A549 (cell line): ENCODE data around the gene CARD9. TPM values are rescaled to one million over a fixed set of nuclear protein-coding genes. Genes with fewer than 3 reads are reported as not detected.

Experiments
- ATAC-seq, 2 experiments: fragments of 200-7000 bp in 1 of 2; fragments of >200 bp in 1 of 2; cut with Nextera tagmentation in 1 of 2; cut with Tn5 transposase in 1 of 2; 3 replicates each; pipeline versions ENCODE4 v1.8.0 to v1.9.1; 2018 to 2020; ENCODE audit warnings: mild to moderate bottlenecking in 1 of 2, moderate library complexity in 1 of 2
- CTCF ChIA-PET: fragments of 300-600 bp; sonication (Branson Sonifier 250); formaldehyde crosslinking; extraction: SDS; loops from one replicate; lab custom pipeline; 2021; ENCODE audit warnings: antibody characterized with exemption, inconsistent platforms; lab: Yijun Ruan, JAX
- POLR2A ChIA-PET: fragments of 350-600 bp; formaldehyde crosslinking; extraction: SDS; loops from one replicate; lab custom pipeline; 2021; ENCODE audit warnings: antibody characterized with exemption, inconsistent platforms; lab: Yijun Ruan, JAX
- DNase-seq, 2 experiments: peaks; one replicate each; pipeline versions ENCODE4 v3.0.0 to v3.0.0-alpha.2; 2011 to 2016; ENCODE audit warnings: low read depth in 1 of 2, low spot score in 1 of 2
- FAIRE-seq: peaks from 2 replicates; lab custom pipeline; 2011; peaks lifted over from hg19 to GRCh38; lab: Jason Lieb, UNC
- H3K27ac ChIP-seq, 2 experiments: fragments of >200 bp; sonication (Bioruptor Twin); formaldehyde crosslinking; 3 replicates each; pipeline ENCODE4 v1.5.1; 2016 to 2017
- H3K4me1 ChIP-seq: fragments of >200 bp; sonication (Bioruptor Twin); formaldehyde crosslinking; 3 replicates; pipeline ENCODE4 v1.6.1; 2016
- H3K4me2 ChIP-seq: fragments of >200 bp; sonication (Bioruptor Twin); formaldehyde crosslinking; 3 replicates; pipeline ENCODE4 v1.6.1; 2016
- H3K4me3 ChIP-seq: fragments of >200 bp; sonication (Bioruptor Twin); formaldehyde crosslinking; 3 replicates; pipeline ENCODE4 v1.5.1; 2016
- H3K9me3 ChIP-seq: fragments of >200 bp; sonication (Bioruptor Twin); formaldehyde crosslinking; 3 replicates; pipeline ENCODE4 v1.6.1; 2016
- BHLHE40 ChIP-seq: IDR thresholded peaks from 2 replicates; pipeline ENCODE4 v1.6.1; 2012; ENCODE audit warnings: low read depth, low read length, inconsistent platforms
- CBX2 ChIP-seq: fragments of 200-600 bp; sonication (generic); IDR thresholded peaks from 2 replicates; pipeline ENCODE4 v1.6.1; 2016; ENCODE audit warnings: low read depth, mild to moderate bottlenecking, borderline replicate concordance
- CHD2 ChIP-seq: fragments of 150-350 bp; IDR thresholded peaks from 2 replicates; pipeline ENCODE4 v1.6.1; 2014; ENCODE audit warnings: low read length; ENCODE audit not compliant: partially characterized antibody
- EHF ChIP-seq: fragments of 250-450 bp; sonication (Bioruptor Pico); IDR thresholded peaks from 2 replicates; pipeline ENCODE4 v1.5.0; 2020; ENCODE audit warnings: mild to moderate bottlenecking
- EP300 ChIP-seq, 2 experiments: fragments of >200 bp; sonication (Bioruptor Twin); formaldehyde crosslinking; IDR thresholded peaks; 2 replicates in 1 of 2; 3 replicates in 1 of 2; pipeline ENCODE4 v1.6.1; 2016 to 2017
- FOSB ChIP-seq: fragments of 250-450 bp; sonication (Bioruptor Pico); IDR thresholded peaks from 2 replicates; pipeline ENCODE4 v1.5.0; 2020; ENCODE audit warnings: mild to moderate bottlenecking, moderate library complexity
- FOSL2 ChIP-seq, 2 experiments: fragments of 450-650 bp in 1 of 2; fragments of >200 bp in 1 of 2; sonication (Bioruptor Twin) in 1 of 2; formaldehyde crosslinking; IDR thresholded peaks; 2 replicates each; pipeline versions ENCODE4 v1.5.0 to v1.6.1; 2016 to 2020; ENCODE audit warnings: mild to moderate bottlenecking in 1 of 2, moderate library complexity in 1 of 2
- HOXB13 ChIP-seq: fragments of 250-450 bp; sonication (Bioruptor Pico); IDR thresholded peaks from 2 replicates; pipeline ENCODE4 v1.5.0; 2020; ENCODE audit warnings: low read depth, mild to moderate bottlenecking, moderate library complexity
- KDM1A ChIP-seq: fragments of 200-600 bp; sonication (generic); IDR thresholded peaks from 2 replicates; pipeline ENCODE4 v1.6.1; 2016; ENCODE audit warnings: low read depth, mild to moderate bottlenecking
- MAFK ChIP-seq: fragments of 450-650 bp; IDR thresholded peaks from 2 replicates; pipeline ENCODE4 v1.6.1; 2014; ENCODE audit not compliant: partially characterized antibody
- NFE2L2 ChIP-seq: fragments of 150-350 bp; conservative IDR thresholded peaks from 2 replicates; pipeline ENCODE4 v1.6.1; 2014; ENCODE audit warnings: low read length
- NPAS2 ChIP-seq: fragments of 250-450 bp; sonication (Bioruptor Pico); IDR thresholded peaks from 2 replicates; pipeline ENCODE4 v1.8.0; 2022; ENCODE audit warnings: mild to moderate bottlenecking, moderate library complexity, borderline replicate concordance
- RCOR1 ChIP-seq: fragments of 150-350 bp; IDR thresholded peaks from 2 replicates; pipeline ENCODE4 v1.6.1; 2014; ENCODE audit warnings: antibody characterized with exemption, low read length, low read depth
- RFX5 ChIP-seq: fragments of 450-650 bp; IDR thresholded peaks from 2 replicates; pipeline ENCODE4 v1.7.1; 2014; ENCODE audit warnings: antibody characterized with exemption, mild to moderate bottlenecking, moderate library complexity
- SMC3 ChIP-seq: fragments of >200 bp; sonication (Bioruptor Twin); formaldehyde crosslinking; IDR thresholded peaks from 3 replicates; pipeline ENCODE4 v1.6.1; 2018; ENCODE audit warnings: inconsistent platforms
- TFCP2L1 ChIP-seq: fragments of 250-450 bp; sonication (Bioruptor Pico); IDR thresholded peaks from 2 replicates; pipeline ENCODE4 v1.5.0; 2021; ENCODE audit warnings: mild to moderate bottlenecking
- TP53 ChIP-seq: fragments of 250-450 bp; sonication (Bioruptor Pico); IDR thresholded peaks from 2 replicates; pipeline ENCODE4 v1.5.0; 2021; ENCODE audit warnings: mild to moderate bottlenecking, moderate library complexity
- ZC3H11A ChIP-seq: fragments of 450-650 bp; IDR thresholded peaks from 2 replicates; pipeline ENCODE4 v1.6.1; 2014; ENCODE audit warnings: antibody characterized with exemption, mild to moderate bottlenecking
- ZFP36 ChIP-seq: fragments of 450-650 bp; IDR thresholded peaks from 2 replicates; pipeline ENCODE4 v1.6.1; 2014; ENCODE audit warnings: borderline replicate concordance; ENCODE audit not compliant: partially characterized antibody
- ZNF302 ChIP-seq: fragments of 250-450 bp; sonication (Bioruptor Pico); IDR thresholded peaks from 2 replicates; pipeline ENCODE4 v1.9.0; 2021; ENCODE audit warnings: inconsistent platforms, mild to moderate bottlenecking, moderate library complexity
- ZSCAN20 ChIP-seq: fragments of 250-450 bp; sonication (Bioruptor Pico); IDR thresholded peaks from 2 replicates; pipeline ENCODE4 v1.8.0; 2022; ENCODE audit warnings: mild to moderate bottlenecking, moderate library complexity
- WGBS: methylation state at CpG from one replicate; pipeline ENCODE4 v1.1.6; 2017; ENCODE audit errors: missing lambda C conversion rate; 5-methylcytosine and 5-hydroxymethylcytosine counted together
- polyA plus RNA-seq, 4 experiments: library from polyadenylated mRNA; depleted of rRNA in 3 of 4; stranded (reverse); fragments of >200 nt; fragmentation: RNase III in 1 of 4; extraction: RNeasy Plus Mini Kit Qiagen cat#74134 plus additional on column Dnase treatment in 1 of 4; gene quantifications; 2 replicates in 3 of 4; 3 replicates in 1 of 4; pipeline ENCODE4 v1.2.3, GENCODE V29; 2011 to 2017
- TF ChIP-seq, protein P1 (sequence below): fragments of >200 bp; sonication (Bioruptor Twin); formaldehyde crosslinking; IDR thresholded peaks from 3 replicates; pipeline ENCODE4 v1.5.1; 2016
- TF ChIP-seq, protein P2 (sequence below): fragments of >200 bp; sonication (Bioruptor Twin); formaldehyde crosslinking; IDR thresholded peaks from 3 replicates; pipeline ENCODE4 v1.6.1; 2016
- TF ChIP-seq, protein P3 (sequence below): IDR thresholded peaks from 2 replicates; pipeline ENCODE4 v1.6.1; 2012; ENCODE audit warnings: low read depth, borderline replicate concordance
- TF ChIP-seq, protein P4 (sequence below): IDR thresholded peaks from 2 replicates; pipeline ENCODE4 v1.6.1; 2012
- TF ChIP-seq, protein P5 (sequence below): fragments of 250-450 bp; sonication (Bioruptor Pico); IDR thresholded peaks from 2 replicates; pipeline ENCODE4 v1.5.0; 2021; ENCODE audit warnings: mild to moderate bottlenecking, moderate library complexity, borderline replicate concordance
- TF ChIP-seq, protein P6 (sequence below): fragments of >200 bp; sonication (Bioruptor Twin); formaldehyde crosslinking; IDR thresholded peaks from 2 replicates; pipeline ENCODE4 v1.6.1; 2016
- TF ChIP-seq, protein P7 (sequence below): IDR thresholded peaks from 2 replicates; pipeline ENCODE4 v1.6.1; 2012

Gene CARD9
- polyA plus RNA-seq, 2 of the 4 experiments (the other 2 are of a cell fraction): 0.21 to 0.94 TPM

DNA sequence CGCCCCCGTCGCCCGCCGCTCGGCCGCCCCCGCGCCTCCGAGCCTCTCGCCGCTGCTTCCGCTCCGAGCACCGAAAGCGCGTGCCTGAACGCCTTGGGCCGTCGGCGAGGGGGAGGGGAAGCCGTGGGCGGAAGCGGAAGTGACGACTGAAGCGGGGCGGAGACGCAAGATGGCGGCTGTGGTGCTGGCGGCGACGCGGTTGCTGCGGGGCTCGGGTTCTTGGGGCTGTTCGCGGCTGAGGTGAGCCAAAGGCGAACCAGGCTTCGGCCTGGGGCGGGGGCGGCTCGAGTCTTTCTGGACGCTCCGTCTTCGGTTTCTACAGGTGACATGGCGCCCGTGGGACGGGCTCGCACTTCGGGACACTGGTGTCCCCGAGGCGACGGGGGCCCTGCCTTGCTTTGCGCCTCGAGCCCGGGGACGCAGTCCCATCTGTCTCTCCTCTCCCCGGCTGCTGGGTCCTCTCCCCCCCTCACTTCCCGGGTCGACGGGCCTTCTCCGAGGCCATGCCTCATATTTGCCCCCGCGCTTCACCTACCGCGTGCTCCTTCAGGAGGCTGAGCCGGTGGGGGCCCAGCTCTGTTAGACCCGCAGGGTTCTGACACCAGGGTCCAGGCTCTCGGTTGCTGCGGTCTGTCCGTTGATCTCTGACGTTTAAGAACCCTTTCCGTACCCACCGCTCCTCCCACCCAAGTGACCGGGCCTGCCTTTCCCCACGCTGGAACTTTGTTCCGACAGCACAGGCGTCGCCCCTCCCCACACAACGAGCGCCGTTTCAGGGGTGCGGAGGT lies 37.2 kb upstream of the CARD9 start, which contains the start of the genes ENTR1 and PMPCA (continued):
- TF ChIP-seq, protein P1, sequence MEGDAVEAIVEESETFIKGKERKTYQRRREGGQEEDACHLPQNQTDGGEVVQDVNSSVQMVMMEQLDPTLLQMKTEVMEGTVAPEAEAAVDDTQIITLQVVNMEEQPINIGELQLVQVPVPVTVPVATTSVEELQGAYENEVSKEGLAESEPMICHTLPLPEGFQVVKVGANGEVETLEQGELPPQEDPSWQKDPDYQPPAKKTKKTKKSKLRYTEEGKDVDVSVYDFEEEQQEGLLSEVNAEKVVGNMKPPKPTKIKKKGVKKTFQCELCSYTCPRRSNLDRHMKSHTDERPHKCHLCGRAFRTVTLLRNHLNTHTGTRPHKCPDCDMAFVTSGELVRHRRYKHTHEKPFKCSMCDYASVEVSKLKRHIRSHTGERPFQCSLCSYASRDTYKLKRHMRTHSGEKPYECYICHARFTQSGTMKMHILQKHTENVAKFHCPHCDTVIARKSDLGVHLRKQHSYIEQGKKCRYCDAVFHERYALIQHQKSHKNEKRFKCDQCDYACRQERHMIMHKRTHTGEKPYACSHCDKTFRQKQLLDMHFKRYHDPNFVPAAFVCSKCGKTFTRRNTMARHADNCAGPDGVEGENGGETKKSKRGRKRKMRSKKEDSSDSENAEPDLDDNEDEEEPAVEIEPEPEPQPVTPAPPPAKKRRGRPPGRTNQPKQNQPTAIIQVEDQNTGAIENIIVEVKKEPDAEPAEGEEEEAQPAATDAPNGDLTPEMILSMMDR: no peak
- TF ChIP-seq EP300 (IDR thresholded peaks at IDR 0.05) (no peak), ZC3H11A (no peak), HOXB13 (CRISPR knock-in tag) (no peak), CHD2 (peak; percentile 53), ZSCAN20 (CRISPR knock-in tag) (no peak), KDM1A (no peak), TFCP2L1 (0 out of 2 replicates have a peak, but pooled peaks have one; percentile 10), RFX5 (no peak)
- TF ChIP-seq, protein P2, sequence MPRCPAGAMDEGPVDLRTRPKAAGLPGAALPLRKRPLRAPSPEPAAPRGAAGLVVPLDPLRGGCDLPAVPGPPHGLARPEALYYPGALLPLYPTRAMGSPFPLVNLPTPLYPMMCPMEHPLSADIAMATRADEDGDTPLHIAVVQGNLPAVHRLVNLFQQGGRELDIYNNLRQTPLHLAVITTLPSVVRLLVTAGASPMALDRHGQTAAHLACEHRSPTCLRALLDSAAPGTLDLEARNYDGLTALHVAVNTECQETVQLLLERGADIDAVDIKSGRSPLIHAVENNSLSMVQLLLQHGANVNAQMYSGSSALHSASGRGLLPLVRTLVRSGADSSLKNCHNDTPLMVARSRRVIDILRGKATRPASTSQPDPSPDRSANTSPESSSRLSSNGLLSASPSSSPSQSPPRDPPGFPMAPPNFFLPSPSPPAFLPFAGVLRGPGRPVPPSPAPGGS: peak; percentile 93
- TF ChIP-seq, protein P3, sequence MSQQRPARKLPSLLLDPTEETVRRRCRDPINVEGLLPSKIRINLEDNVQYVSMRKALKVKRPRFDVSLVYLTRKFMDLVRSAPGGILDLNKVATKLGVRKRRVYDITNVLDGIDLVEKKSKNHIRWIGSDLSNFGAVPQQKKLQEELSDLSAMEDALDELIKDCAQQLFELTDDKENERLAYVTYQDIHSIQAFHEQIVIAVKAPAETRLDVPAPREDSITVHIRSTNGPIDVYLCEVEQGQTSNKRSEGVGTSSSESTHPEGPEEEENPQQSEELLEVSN: no peak; the same call in 1 of the 2 replicates
- TF ChIP-seq, protein P4, sequence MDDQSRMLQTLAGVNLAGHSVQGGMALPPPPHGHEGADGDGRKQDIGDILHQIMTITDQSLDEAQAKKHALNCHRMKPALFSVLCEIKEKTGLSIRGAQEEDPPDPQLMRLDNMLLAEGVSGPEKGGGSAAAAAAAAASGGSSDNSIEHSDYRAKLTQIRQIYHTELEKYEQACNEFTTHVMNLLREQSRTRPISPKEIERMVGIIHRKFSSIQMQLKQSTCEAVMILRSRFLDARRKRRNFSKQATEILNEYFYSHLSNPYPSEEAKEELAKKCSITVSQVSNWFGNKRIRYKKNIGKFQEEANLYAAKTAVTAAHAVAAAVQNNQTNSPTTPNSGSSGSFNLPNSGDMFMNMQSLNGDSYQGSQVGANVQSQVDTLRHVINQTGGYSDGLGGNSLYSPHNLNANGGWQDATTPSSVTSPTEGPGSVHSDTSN: no peak

DNA sequence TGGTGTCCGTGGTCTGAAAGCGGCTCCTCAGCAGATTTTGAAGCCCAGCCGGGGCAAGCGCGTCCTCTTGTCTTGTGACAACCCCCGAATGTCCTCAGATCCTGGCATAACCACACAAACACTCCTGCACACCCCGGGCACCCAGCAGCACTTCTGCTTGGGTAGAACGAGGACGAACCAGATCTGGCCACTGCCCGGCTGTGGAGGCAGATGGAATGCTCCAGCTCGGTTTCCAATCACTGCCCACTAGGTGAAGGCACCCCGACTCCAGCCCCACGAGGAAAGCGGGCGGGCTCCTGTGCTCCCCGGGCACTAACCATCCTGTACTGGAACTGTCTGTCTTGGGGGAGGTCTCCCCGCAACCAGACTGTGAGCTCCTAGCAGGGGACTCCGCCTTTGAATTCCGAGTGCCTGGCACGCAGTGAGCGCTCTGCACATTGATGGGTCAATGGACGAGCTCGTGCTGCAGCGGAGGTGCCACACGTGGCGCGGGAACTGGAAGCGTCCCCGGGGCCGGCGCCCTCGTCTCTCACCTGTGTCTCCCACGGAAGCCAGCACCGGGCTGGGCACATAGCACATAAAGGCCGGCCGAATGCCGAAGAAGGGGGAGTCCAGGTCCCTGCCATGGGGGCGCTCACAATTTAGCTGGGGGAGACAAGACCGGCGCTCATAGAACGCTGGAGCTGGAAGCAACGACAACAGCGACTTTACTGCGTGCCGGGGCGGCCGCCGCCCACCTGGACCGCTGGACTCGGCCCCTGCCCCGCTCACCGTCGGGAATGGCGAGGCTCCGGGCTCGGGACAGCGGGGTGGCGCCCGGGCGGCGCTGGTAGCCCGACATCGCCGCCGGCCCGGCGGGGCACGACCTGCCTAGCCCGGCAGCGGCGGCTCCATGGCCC lies 36.3 kb upstream of the CARD9 start:
- FAIRE-seq: no peak
- DNase-seq: peak; percentile 24 to 57
- Histone ChIP-seq H3K4me1 (peaks cover 19% of the 10 kb centered on the region), H3K9me3 (no peaks in the 10 kb centered on the region), H3K4me3 (peak overlapping the region; percentile 78), H3K4me2 (peak overlapping the region; percentile 97), H3K27ac (peak overlapping the region; percentile 91 to 95)
- ChIA-PET POLR2A (interaction anchor here (0.9 to 2.5 kb wide), 2 partner anchors 14 to 47 kb away, joined by 4 to 7 read pairs; partner anchors contain the start of gene DNLZ), CTCF (interaction anchor here (1.0 to 2.8 kb wide), 6 partner anchors 9 to 79 kb away, joined by 3 to 19 read pairs (median 4); partner anchors contain the start of gene DNLZ)
- WGBS: 15% methylated on average over 40 of the region's 71 CpGs
- peak; percentile 58 to 69 for ATAC-seq
- TF ChIP-seq MAFK (peak; percentile 30), ZC3H11A (no peak), RCOR1 (no peak), FOSB (CRISPR knock-in tag) (peak; percentile 43; the same call in 1 of the 2 replicates), ZFP36 (no peak), BHLHE40 (no peak), SMC3 (no peak), NFE2L2 (no peak), TP53 (peak; percentile 83; the same call in 1 of the 2 replicates), RFX5 (no peak), ZNF302 (no peak), CBX2 (no peak), TFCP2L1 (0 out of 2 replicates have a peak, but pooled peaks have one; percentile 38), EHF (peak; percentile 53; the same call in 1 of the 2 replicates), FOSL2 (IDR thresholded peaks at IDR 0.05) (no peak), FOSL2 (CRISPR knock-in tag; IDR thresholded peaks at IDR 0.05) (no peak), NPAS2 (no peak)
- TF ChIP-seq, protein P5, sequence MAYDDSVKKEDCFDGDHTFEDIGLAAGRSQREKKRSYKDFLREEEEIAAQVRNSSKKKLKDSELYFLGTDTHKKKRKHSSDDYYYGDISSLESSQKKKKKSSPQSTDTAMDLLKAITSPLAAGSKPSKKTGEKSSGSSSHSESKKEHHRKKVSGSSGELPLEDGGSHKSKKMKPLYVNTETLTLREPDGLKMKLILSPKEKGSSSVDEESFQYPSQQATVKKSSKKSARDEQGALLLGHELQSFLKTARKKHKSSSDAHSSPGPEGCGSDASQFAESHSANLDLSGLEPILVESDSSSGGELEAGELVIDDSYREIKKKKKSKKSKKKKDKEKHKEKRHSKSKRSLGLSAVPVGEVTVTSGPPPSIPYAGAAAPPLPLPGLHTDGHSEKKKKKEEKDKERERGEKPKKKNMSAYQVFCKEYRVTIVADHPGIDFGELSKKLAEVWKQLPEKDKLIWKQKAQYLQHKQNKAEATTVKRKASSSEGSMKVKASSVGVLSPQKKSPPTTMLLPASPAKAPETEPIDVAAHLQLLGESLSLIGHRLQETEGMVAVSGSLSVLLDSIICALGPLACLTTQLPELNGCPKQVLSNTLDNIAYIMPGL (CRISPR knock-in tag): no peak
- TF ChIP-seq, protein P6, sequence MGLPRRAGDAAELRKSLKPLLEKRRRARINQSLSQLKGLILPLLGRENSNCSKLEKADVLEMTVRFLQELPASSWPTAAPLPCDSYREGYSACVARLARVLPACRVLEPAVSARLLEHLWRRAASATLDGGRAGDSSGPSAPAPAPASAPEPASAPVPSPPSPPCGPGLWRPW: no peak
- TF ChIP-seq, protein P7, sequence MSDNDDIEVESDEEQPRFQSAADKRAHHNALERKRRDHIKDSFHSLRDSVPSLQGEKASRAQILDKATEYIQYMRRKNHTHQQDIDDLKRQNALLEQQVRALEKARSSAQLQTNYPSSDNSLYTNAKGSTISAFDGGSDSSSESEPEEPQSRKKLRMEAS: peak; percentile 96
